CD4-positive, CD25-positive, alpha-beta regulatory T cell (primary cell): ENCODE measurements around the gene RIT1. TPM values are rescaled to one million over a fixed set of nuclear protein-coding genes. Genes with fewer than 3 reads are reported as not detected.
"Not testable (repeated sequence)": the region's sequence is repeated elsewhere in the genome, so short reads cannot be mapped to it uniquely, and the experiment has no call there.

ENCODE experiments used
- ATAC-seq, 2 donors: fragments of 150-1000 bp; cut with Tn5 transposase; one replicate each; pipeline ENCODE4 v1.10.0; 2021; ENCODE audit warnings: low read depth in 2 of 2, moderate number of reproducible peaks in 2 of 2, moderate library complexity in 1 of 2
- DNase-seq, 3 donors: peaks; one replicate each; pipeline versions ENCODE4 v3.0.0 to v3.0.0-alpha.2; 2012 to 2022; ENCODE audit warnings: mixed read lengths in 1 of 3
- H3K27ac ChIP-seq: one replicate; pipeline ENCODE4 v1.7.0; 2013; ENCODE audit warnings: mild to moderate bottlenecking, low read length; ENCODE audit not compliant: insufficient read depth, poor library complexity, severe bottlenecking
- H3K27me3 ChIP-seq: one replicate; pipeline ENCODE4 v1.7.0; 2013; ENCODE audit warnings: low read length; ENCODE audit not compliant: control insufficient read depth, insufficient read depth
- H3K36me3 ChIP-seq: one replicate; pipeline ENCODE4 v1.7.0; 2013; ENCODE audit warnings: mild to moderate bottlenecking, low read length, moderate library complexity; ENCODE audit not compliant: control insufficient read depth, insufficient read depth
- H3K4me1 ChIP-seq: 2 replicates; pipeline ENCODE4 v1.7.0; 2013; ENCODE audit warnings: mild to moderate bottlenecking, low read length; ENCODE audit not compliant: insufficient read depth, control insufficient read depth, poor library complexity, severe bottlenecking
- H3K4me3 ChIP-seq: one replicate; pipeline ENCODE4 v1.7.0; 2013; ENCODE audit warnings: low read depth, mild to moderate bottlenecking, low read length, moderate library complexity
- H3K9me3 ChIP-seq, 2 experiments: 1 replicate in 1 of 2; 2 replicates in 1 of 2; pipeline ENCODE4 v1.7.0; 2013; ENCODE audit warnings: low read length in 2 of 2, mild to moderate bottlenecking in 1 of 2, moderate library complexity in 1 of 2; ENCODE audit not compliant: control insufficient read depth in 2 of 2
- H3K27ac Mint-ChIP-seq, 3 donors: one replicate each; pipeline ENCODE4 v1.8.0; 2020 to 2022; ENCODE audit warnings: mild to moderate bottlenecking in 3 of 3, mixed read lengths in 3 of 3, moderate library complexity in 2 of 3
- H3K27me3 Mint-ChIP-seq: one replicate; pipeline ENCODE4 v1.8.0; 2022; ENCODE audit warnings: mild to moderate bottlenecking, mixed read lengths
- H3K36me3 Mint-ChIP-seq: one replicate; pipeline ENCODE4 v1.8.0; 2020; ENCODE audit warnings: mixed read lengths
- H3K4me1 Mint-ChIP-seq, 4 donors: one replicate each; pipeline ENCODE4 v1.8.0; 2020 to 2022; ENCODE audit warnings: mixed read lengths in 4 of 4, mild to moderate bottlenecking in 1 of 4
- H3K4me3 Mint-ChIP-seq, 4 donors: one replicate each; pipeline ENCODE4 v1.8.0; 2020 to 2022; ENCODE audit warnings: mild to moderate bottlenecking in 4 of 4, mixed read lengths in 4 of 4, moderate library complexity in 3 of 4
- H3K9me3 Mint-ChIP-seq, 7 donors: one replicate each; pipeline ENCODE4 v1.8.0; 2020 to 2022; ENCODE audit warnings: mixed read lengths in 7 of 7, mild to moderate bottlenecking in 3 of 7, moderate library complexity in 2 of 7
- polyA plus RNA-seq, 4 donors: library from polyadenylated mRNA; unstranded; fragments of 300-500 nt; fragmentation: Illumina TruSeq; gene quantifications; one replicate each; pipeline ENCODE4 v1.2.3, GENCODE V29; 2021
- total RNA-seq: library from RNA; stranded (reverse); gene quantifications from one replicate; pipeline ENCODE4 v1.2.3, GENCODE V29; 2022

The RIT1 gene
- total and polyA plus RNA-seq, 5 donors from 2014 or later: 25.0 to 55.8 (median 29.9) TPM

GRCh38 chr1:155898888-155899287 lies 12.3 kb downstream of the RIT1 start:
- Histone ChIP-seq H3K36me3 (peaks cover 54% of the 10 kb centered on the region), H3K27ac (no peak overlapping the region), H3K4me3 (no peak overlapping the region), H3K9me3 (no peaks in the 10 kb centered on the region), H3K4me1 (no peaks in the 10 kb centered on the region), H3K27me3 (no peaks in the 10 kb centered on the region)
- DNase-seq (no peak), ATAC-seq (no peak)
- H3K27ac Mint-ChIP-seq: peak overlapping the region in 1 of 3 donors; percentile 7
- H3K36me3 Mint-ChIP-seq: peaks cover 21% of the 10 kb centered on the region
- H3K4me1 Mint-ChIP-seq: peaks cover 2 to 15% (median 8%) of the 10 kb centered on the region in 4 donors
- H3K27me3 Mint-ChIP-seq: no peaks in the 10 kb centered on the region
- no peak overlapping the region for H3K4me3 Mint-ChIP-seq
- H3K9me3 Mint-ChIP-seq: no peaks in the 10 kb centered on the region

DNA sequence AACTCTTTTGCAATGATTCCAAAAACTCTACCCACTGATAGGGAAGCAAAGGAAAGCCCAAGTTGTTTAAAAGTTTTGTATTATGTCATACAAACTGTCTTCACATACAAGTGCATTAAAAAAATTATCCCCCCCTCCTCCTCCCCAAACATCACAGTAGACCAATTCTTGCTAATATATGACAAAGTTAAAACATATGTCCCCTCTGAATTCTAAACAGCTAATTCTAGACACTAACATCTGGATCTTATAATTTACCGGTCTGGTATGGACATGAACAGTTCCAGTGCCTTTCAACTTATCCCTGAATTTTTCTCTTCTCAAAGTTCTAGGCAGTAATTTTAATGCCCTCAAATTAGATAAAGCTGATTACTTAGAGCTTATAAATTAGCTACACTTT lies 13.4 kb downstream of the RIT1 start:
- peaks cover 10 to 23% (median 15%) of the 10 kb centered on the region in 4 donors for H3K4me1 Mint-ChIP-seq
- no peak overlapping the region for H3K27ac ChIP-seq
- H3K36me3 Mint-ChIP-seq: peaks cover 21% of the 10 kb centered on the region
- DNase-seq (no peak), ATAC-seq (no peak)
- no peak overlapping the region for H3K4me3 Mint-ChIP-seq
- H3K4me1 ChIP-seq: no peaks in the 10 kb centered on the region
- H3K4me3 ChIP-seq: no peak overlapping the region
- peak overlapping the region in 1 of 3 donors; percentile 59 for H3K27ac Mint-ChIP-seq
- H3K9me3 Mint-ChIP-seq: no peaks in the 10 kb centered on the region
- H3K36me3 ChIP-seq: peaks cover 47% of the 10 kb centered on the region
- H3K9me3 ChIP-seq: no peaks in the 10 kb centered on the region
- no peaks in the 10 kb centered on the region for H3K27me3 Mint-ChIP-seq
- no peaks in the 10 kb centered on the region for H3K27me3 ChIP-seq

- not testable (repeated sequence) for H3K27ac ChIP-seq, H3K9me3 ChIP-seq, H3K27me3 ChIP-seq, H3K4me3 ChIP-seq, ATAC-seq, H3K4me3 Mint-ChIP-seq, DNase-seq, H3K4me1 ChIP-seq, H3K27me3 Mint-ChIP-seq, H3K9me3 Mint-ChIP-seq
- Mint-ChIP-seq H3K27ac (peak overlapping the region in 1 of 3 donors; percentile 41), H3K36me3 (peaks cover 21% of the 10 kb centered on the region), H3K4me1 (peaks cover 10 to 23% (median 15%) of the 10 kb centered on the region in 4 donors)
- peaks cover 40% of the 10 kb centered on the region for H3K36me3 ChIP-seq
Measured at GRCh38 chr1:155896476-155896875, 14.7 kb downstream of the RIT1 start.

DNA sequence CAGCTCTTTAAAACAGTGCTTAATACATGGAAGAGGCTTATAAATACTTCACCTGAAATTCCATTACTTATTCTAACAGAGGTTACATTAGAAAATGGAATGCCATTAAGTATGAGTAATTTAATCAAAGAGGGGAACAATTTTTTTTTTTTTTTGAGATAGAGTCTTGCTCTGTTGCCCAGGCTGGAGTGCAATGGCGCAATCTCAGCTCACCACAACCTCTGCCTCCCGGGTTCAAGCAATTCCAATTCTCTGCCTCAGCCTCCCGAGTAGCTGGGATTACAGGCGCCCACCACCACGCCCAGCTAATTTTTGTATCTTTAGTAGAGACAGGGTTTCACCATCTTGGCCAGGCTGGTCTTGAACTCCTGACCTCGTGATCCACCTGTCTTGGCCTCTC lies 15.5 kb downstream of the RIT1 start:
- H3K36me3 ChIP-seq: peaks cover 32% of the 10 kb centered on the region
- DNase-seq, H3K9me3 ChIP-seq, H3K27me3 Mint-ChIP-seq, H3K4me1 ChIP-seq, H3K27ac Mint-ChIP-seq, H3K27me3 ChIP-seq, H3K9me3 Mint-ChIP-seq, ATAC-seq, H3K27ac ChIP-seq, H3K4me3 Mint-ChIP-seq, H3K4me3 ChIP-seq: not testable (repeated sequence)
- Mint-ChIP-seq H3K4me1 (peaks cover 10 to 23% (median 15%) of the 10 kb centered on the region in 4 donors), H3K36me3 (peaks cover 21% of the 10 kb centered on the region)

- Mint-ChIP-seq H3K4me1 (peaks cover 0 to 12% (median 10%) of the 10 kb centered on the region in 4 donors), H3K4me3 (no peak overlapping the region), H3K9me3 (no peaks in the 10 kb centered on the region), H3K27ac (peak overlapping the region; percentile 59 to 82 (median 74)), H3K36me3 (peaks cover 7% of the 10 kb centered on the region), H3K27me3 (no peaks in the 10 kb centered on the region)
- ATAC-seq: peak; percentile 76 to 88
- Histone ChIP-seq H3K27ac (no peak overlapping the region), H3K4me3 (no peak overlapping the region), H3K4me1 (no peaks in the 10 kb centered on the region), H3K9me3 (no peaks in the 10 kb centered on the region), H3K36me3 (peaks cover 12% of the 10 kb centered on the region), H3K27me3 (no peaks in the 10 kb centered on the region)
- DNase-seq: peak in 2 of 3 donors; percentile 21 to 68
Measured at GRCh38 chr1:155893389-155894142, 17.6 kb downstream of the RIT1 start.

- Histone ChIP-seq H3K9me3 (no peaks in the 10 kb centered on the region), H3K36me3 (peaks cover 8% of the 10 kb centered on the region), H3K27me3 (no peaks in the 10 kb centered on the region), H3K4me3 (no peak overlapping the region), H3K27ac (no peak overlapping the region), H3K4me1 (no peaks in the 10 kb centered on the region)
- peak overlapping the region; percentile 59 to 82 (median 74) for H3K27ac Mint-ChIP-seq
- no peak overlapping the region for H3K4me3 Mint-ChIP-seq
- ATAC-seq (no peak), DNase-seq (no peak)
- H3K36me3 Mint-ChIP-seq: peaks cover 5% of the 10 kb centered on the region
- no peaks in the 10 kb centered on the region for H3K27me3 Mint-ChIP-seq
- peaks cover 0 to 12% (median 10%) of the 10 kb centered on the region in 4 donors for H3K4me1 Mint-ChIP-seq
- H3K9me3 Mint-ChIP-seq: no peaks in the 10 kb centered on the region
Measured at GRCh38 chr1:155892796-155893195, 18.4 kb downstream of the RIT1 start.

- no peak overlapping the region for H3K27ac Mint-ChIP-seq
- peaks cover 0 to 12% (median 10%) of the 10 kb centered on the region in 4 donors for H3K4me1 Mint-ChIP-seq
- no peaks in the 10 kb centered on the region for H3K9me3 Mint-ChIP-seq
- Histone ChIP-seq H3K27me3 (no peaks in the 10 kb centered on the region), H3K9me3 (no peaks in the 10 kb centered on the region), H3K4me3 (no peak overlapping the region), H3K4me1 (no peaks in the 10 kb centered on the region), H3K27ac (no peak overlapping the region), H3K36me3 (no peaks in the 10 kb centered on the region)
- no peak overlapping the region for H3K4me3 Mint-ChIP-seq
- no peaks in the 10 kb centered on the region for H3K27me3 Mint-ChIP-seq
- DNase-seq (no peak), ATAC-seq (no peak)
- no peaks in the 10 kb centered on the region for H3K36me3 Mint-ChIP-seq
Measured at GRCh38 chr1:155890251-155890650, 20.9 kb downstream of the RIT1 start.

GRCh38 chr1:155889566-155889965 lies 21.6 kb downstream of the RIT1 start:
- Mint-ChIP-seq H3K36me3 (no peaks in the 10 kb centered on the region), H3K4me3 (no peak overlapping the region), H3K4me1 (peaks cover 0 to 12% (median 10%) of the 10 kb centered on the region in 4 donors), H3K27ac (no peak overlapping the region), H3K27me3 (no peaks in the 10 kb centered on the region), H3K9me3 (no peaks in the 10 kb centered on the region)
- Histone ChIP-seq H3K4me3 (no peak overlapping the region), H3K9me3 (no peaks in the 10 kb centered on the region), H3K4me1 (no peaks in the 10 kb centered on the region), H3K27me3 (no peaks in the 10 kb centered on the region), H3K27ac (no peak overlapping the region), H3K36me3 (no peaks in the 10 kb centered on the region)
- DNase-seq: no peak
- ATAC-seq: no peak
